ENCODE results near the gene PPM1A.
A peak's percentile ranks its signal among the peaks of the same experiment; 100 is the strongest.

PPM1A gene

GRCh38 chr14:60326274-60326673 lies 77.3 kb downstream of the PPM1A start:
- DNase-seq: no peak

GRCh38 chr14:60327447-60328331 lies 78.7 kb downstream of the PPM1A start:
- peak; percentile 45 to 59 for DNase-seq

GRCh38 chr14:60328583-60328982 lies 79.6 kb downstream of the PPM1A start:
- no peak for DNase-seq

- no peak for DNase-seq
Measured at GRCh38 chr14:60329274-60329673, 80.3 kb downstream of the PPM1A start.

- peak; percentile 85 to 90 for DNase-seq
Measured at GRCh38 chr14:60331201-60332045, 82.4 kb downstream of the PPM1A start.

- no peak for DNase-seq
Measured at GRCh38 chr14:60332046-60332399, 83.0 kb downstream of the PPM1A start.

- no peak for DNase-seq
Measured at GRCh38 chr14:60332869-60333268, 83.8 kb downstream of the PPM1A start.

GRCh38 chr14:60339571-60339970 lies 90.5 kb downstream of the PPM1A start:
- DNase-seq: no peak

GRCh38 chr14:60343571-60344071 lies 94.6 kb downstream of the PPM1A start:
- no peak for DNase-seq

GRCh38 chr14:60344751-60345150 lies 95.7 kb downstream of the PPM1A start:
- no peak for DNase-seq

- no peak for DNase-seq
Measured at GRCh38 chr14:60346706-60347105, 97.7 kb downstream of the PPM1A start.

- no peak for DNase-seq
Measured at GRCh38 chr14:60348211-60348610, 99.2 kb downstream of the PPM1A start.
